ENCODE results near the gene MARCOL.
A peak's percentile ranks its signal among the peaks of the same experiment; 100 is the strongest.

MARCOL gene, protein sequence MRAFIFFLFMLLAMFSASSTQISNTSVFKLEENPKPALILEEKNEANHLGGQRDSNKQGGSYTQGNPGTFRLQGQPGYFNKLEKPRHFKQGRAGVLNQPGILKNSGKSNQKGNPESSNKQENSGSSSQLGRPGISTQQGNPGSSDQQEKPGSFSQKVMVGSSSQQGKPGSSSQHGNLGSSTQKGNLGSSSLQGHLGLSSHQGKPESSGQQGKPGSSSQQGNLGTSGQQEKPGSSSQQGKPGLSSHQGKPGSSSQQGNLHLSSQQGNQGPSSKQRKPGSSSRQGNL

DNA sequence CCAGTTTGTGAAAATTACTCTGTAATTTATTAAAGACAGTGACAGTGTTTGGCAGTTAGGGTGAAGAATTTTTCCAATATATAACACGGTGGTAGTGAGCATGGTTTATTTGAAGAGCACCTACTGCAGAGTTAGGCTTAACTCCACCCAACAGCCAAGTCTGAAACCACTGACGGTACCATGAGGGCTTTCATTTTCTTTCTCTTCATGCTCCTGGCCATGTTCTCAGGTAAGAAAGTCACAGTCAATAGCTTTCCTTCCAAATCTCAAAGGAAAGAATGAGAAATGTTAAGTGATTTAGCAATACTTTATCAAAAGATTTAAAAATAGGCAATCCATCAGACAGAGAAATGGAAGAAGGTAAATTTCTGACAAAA, at the start of gene MARCOL:
Gene MARCOL (plus strand): TSS at position 108 of the 377 bp plus-strand sequence. CDS start 73 bp downstream, at position 181.
- no peak for DNase-seq (ENCODE audit: low spot score)
- FAIRE-seq, result no peak

DNA sequence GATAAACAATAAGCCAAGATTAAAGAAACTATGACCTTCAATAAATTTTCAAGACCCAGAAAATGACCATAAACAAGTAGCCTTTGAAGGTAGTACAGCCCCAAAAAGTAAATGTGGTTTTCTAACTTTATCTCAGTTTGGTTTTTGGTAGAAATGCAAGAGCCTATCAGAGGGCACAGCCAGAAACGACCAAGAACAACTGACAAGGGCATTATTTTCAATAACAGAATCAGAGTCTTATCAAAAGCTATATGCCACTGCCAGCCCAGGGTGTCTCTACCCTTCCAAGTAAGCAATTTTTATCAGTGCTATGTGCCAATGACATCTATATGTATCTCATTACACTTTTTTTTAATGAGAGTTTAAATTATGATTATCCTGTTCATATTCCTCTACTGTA, 47.3 kb upstream of the MARCOL start:
- DNase-seq (ENCODE audit: low spot score) (no peak), FAIRE-seq (no peak)

DNA sequence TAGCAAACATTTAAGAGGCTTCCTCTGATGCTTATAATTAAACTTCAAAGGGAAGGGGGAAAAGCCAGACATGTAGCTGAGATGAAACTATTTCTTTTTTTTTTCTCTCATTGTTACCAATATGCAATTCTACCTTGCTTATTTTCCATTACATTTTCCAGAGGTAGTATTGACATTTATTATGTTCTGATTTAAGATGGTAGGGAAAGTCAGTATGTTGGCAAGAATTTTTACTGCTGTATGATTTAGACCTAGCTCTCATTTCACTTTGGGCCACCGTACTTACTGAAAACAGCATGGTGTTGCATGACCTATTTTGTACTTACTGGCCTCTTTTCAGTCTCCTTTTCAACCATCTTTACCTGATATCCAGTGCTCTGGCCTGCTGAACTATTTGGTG, 45.1 kb upstream of the MARCOL start:
- DNase-seq (ENCODE audit: low spot score) (no peak), FAIRE-seq (no peak)

DNA sequence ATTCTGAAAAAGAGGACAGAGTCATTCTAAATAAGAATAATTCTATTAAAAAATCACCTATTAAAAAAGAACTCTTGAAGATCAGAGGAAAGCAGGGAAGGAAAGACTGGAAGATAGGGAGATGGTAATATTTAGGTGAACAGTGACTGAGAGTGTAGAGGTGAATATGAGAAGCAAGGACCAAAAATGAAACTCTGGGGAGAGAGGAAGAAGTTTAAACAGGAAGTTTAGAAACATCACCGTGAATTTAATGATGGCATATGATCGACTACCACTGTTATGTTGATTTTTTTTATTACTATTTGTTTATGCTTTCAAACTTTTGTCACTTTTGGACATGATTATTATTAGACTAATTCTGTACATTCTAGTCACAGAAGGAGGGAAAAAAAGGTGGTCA, 37.2 kb upstream of the MARCOL start:
- FAIRE-seq (no peak), DNase-seq (ENCODE audit: low spot score) (no peak)

DNA sequence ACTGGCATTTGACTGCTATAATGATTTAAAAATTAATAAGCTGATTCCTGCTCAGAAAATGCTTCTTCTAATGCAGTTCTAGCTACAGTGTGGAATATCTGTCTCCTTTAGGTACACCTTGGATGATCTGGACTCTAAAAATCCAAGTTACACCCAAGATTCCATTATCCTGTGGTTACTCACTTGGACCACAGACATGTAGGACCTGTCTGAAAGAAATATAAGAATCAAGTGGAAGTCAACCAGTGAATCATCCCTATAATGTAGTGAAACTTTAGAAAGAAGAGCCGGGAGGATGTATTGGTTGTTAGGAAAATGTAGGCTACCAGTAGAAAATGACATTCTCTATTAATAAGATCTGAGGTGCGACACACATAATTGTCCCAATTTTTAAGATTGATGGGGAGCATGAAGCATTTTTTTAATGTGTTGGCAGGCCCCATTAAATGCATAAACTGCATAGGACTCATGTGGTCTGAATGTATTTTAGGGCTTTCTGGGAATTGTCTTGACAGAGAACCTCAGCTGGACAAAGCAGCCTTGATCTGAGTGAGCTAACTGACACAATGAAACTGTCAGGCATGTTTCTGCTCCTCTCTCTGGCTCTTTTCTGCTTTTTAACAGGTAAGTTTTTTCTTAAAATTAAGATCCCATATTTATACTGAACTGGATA, 35.7 kb upstream of the MARCOL start, which contains the start of gene SPINK6:
Gene SPINK6 (plus strand): TSS at position 512 of the 673 bp plus-strand sequence. CDS start 55 bp downstream, at position 567.
- DNase-seq (ENCODE audit: low spot score) (peak; percentile 21), FAIRE-seq (no peak)

DNA sequence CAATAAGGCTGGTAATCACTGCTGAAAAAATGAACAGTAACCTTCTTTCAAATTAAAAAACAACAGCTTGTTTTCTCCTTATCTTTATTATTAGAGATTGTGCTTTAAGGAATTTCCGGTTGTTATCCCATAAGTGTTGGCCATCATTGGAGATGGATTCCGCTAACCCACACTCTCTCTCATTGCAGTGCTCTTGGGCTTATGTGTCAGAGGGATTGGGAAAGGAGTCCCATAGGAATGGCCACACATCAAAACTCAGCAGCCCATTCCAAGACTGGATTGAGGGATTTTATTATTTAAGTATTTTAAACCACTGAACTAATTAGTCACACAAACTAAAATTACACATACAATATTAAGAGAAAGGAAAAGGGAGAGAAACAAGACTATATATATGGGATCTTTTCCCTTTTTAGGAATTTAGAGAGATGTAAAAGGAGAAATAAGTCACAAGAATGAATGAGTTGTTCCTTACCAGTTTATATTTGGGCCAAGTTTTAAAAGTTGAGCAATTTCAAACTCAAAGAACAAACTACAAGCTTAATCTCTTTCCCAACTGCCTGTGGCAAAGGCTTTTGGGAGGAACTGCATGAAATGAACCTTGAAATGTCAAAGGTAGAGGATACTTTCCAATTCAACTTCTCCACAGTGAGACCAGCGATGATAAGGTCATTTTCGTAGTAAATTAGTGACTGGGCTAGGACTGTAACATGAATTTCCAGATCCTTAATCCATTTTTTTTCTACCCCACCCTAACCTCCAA, 33.1 kb upstream of the MARCOL start:
- FAIRE-seq (no peak), DNase-seq (ENCODE audit: low spot score) (no peak)

DNA sequence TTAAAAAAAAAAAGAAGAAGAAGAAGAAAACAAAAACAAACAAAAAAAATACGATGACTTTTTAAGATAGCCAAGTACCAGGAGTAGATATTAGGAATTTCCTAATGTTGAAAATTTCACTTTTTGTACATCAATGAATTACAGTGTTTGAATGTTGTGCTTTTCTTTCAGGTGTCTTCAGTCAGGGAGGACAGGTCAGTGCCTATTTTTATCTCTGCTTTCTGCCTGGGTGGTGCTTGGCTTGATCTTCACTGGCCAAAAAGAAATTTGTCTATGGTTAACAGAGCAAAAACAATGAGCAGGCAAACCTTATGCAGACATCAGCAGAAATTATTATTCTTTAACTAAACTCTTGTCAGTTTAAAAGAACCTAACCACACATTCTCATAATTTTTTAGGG, 32.5 kb upstream of the MARCOL start:
- no peak for FAIRE-seq
- no peak for DNase-seq (ENCODE audit: low spot score)

DNA sequence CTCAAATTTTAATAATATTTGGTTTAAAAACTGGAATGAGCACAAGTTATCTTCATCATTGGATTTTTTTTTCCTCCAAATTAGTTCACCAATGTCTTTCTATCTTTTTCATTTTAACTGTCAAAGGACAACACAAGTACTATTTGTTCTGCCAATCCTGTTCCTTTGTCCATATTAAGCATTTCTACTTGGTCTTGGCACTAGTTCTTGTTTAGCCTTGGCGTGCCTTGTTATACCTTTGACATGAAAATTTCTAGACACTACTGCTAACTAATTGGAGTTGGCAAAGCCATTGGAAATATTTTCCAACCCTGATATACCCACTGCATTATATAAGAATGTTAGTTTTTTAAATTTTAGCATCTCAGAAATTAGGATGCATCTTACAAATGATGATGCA, 31.7 kb upstream of the MARCOL start:
- DNase-seq (ENCODE audit: low spot score), result no peak
- FAIRE-seq, result no peak

DNA sequence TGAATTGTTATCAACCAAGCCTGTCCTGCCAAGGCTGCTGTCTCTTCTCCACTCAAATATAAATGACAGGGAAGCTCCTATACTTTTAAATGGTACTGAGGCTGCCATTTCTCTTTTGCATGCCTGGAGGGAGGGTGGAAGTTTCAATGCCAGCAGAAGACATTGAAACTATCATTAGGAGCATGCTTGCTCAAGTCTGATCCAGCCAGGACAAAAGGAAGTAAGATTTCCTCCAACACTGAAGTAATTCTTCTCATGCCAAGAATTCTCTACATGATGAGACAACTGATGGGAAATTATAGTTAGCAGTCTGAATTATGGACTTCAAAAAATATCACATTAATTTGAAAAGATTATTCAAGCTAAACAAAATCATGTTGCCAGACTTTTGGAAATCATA, 30.1 kb upstream of the MARCOL start:
- FAIRE-seq, result peak; percentile 37
- DNase-seq (ENCODE audit: low spot score), result no peak

DNA sequence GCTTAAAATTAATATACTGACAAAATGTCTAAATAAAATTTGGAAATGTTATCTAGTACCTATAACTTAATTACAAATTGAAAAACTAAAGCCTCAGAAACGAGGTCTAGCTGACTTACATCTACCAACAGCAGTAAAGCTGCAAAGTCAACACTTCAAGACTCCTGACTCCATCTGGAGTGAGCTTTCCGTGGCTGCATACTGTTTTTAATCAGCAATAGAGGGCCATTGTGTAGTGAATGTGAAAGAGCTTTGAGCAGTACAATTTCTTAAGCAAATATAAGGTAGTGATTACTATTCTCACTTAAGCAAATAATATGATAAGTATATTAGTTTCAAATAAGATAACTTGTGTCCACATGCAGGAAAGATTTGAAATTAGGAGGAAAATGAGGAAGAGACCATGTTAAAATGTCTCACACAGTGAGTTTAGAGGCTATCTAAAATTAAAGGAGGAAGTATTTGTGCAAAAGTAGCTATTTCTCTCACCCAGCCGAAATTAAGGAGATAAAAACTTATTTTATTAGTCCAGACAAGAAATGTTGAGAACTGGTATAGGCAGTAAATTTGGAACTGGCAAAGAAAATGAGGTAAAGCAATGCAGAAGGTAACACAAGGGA, 29.1 kb upstream of the MARCOL start:
- no peak for DNase-seq (ENCODE audit: low spot score)
- no peak for FAIRE-seq

DNA sequence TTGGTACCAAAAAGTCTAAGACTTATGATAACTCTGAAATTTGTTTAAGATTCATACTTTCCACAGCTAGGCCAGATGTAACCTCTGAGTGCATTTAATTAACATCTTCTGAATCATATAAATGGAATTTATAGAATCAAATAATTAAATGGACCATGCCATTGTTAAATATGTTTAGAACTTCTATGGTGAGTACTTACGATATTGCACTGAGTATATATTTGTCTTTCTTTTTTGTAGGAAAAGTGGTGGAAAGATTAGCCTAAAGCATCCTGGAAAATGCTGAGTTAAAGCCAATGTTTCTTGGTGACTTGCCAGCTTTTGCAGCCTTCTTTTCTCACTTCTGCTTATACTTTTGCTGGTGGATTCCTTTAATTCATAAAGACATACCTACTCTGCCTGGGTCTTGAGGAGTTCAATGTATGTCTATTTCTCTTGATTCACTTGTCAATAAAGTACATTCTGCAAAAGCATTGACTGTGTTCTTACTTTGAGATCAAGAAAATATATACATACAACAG, 23.6 kb upstream of the MARCOL start:
- FAIRE-seq (no peak), DNase-seq (ENCODE audit: low spot score) (no peak)

DNA sequence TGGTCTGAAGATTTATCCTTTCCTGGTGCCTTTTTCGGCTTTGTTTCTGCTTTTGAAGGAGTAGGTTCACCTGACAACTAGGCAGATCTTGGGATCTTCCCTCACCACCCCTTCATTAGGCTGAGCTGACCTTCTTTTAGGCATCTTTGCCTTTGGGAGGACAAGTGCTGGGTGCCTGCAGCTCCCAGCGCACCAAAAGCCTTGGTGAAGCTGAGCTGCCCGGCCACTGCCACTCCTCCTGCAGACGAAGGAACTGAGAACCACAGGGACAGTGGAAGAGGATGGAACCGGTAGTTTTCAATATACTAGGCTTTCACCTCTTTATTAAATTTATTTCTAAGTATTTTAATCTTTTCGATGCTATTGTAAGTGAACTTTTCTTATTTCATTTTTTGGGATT, 16.8 kb upstream of the MARCOL start:
- no peak for FAIRE-seq
- DNase-seq (ENCODE audit: low spot score), result no peak

DNA sequence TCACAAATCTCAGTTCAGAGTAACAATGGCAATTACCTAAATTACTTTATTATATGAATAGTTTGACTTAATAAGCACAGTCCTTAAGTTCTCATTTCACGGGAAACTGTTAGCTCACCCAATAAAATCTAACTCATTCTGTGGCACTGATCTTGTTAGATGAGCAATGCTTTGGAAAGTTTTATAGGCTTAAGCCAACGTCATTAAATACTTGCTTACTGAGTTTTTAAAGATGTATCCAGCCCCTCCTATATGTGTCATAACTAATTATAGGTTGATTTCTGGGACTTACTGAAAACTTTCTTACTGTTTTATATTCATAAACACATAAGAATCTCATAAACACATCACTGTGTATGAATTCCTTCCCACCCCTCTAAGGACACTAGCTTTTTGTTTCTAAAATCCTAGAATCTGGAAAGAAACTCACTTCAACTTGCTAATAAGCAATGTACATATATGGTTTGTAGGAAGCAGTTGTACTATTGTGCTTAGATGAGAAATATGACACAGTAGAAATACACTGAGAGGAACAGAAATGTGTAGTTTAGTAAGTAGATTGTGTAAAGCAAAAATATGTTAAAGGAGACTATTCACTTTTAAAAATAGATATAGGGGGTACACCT, 14.1 kb upstream of the MARCOL start:
- DNase-seq (ENCODE audit: low spot score) (no peak), FAIRE-seq (no peak)

DNA sequence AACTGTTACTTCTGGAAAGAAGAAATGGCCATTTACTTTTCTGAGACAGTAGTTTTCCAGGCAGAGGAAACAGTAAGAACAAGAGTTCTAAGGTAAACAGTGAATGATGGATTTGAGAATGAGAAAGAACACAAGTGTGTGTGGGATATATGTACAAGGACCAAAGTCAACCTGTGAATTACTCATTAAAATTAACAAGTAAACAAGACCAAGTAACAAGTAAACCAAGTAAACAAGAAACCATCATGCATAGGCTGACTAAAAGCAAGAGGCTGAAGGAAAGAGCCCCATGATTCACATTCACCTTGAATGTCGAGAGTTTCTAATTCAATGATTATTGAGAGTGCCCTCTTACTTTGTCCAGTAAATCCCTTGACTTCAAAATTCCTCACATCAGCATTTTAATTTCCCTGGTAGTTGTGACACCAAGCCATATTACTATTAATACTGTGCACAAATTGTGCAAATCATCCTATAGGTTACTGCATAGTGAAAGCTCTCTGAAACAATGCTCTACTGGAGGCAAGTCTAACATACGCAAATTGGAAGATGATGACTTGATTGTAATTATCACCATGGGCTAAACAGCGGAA, 9.8 kb upstream of the MARCOL start:
- FAIRE-seq, result no peak
- no peak for DNase-seq (ENCODE audit: low spot score)

DNA sequence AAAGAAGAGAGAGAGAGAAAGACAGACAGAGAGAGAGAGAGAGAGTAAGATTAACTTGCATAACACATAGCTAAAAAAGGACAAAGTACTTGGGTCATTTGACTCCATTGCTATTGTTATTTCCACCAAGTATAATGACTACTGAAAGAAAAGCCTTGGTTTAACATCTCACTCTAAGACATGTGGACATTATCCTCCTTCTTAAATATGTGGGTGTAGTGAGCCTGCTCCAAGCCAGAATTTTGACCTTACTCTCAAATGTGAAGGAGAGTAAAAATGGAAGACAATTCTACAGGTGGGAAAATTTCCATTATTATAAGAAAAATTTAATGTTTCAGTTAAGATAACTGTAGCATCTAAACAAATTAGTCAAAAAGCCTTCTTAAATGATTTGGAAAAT, 8.5 kb upstream of the MARCOL start:
- DNase-seq (ENCODE audit: low spot score) (no peak), FAIRE-seq (no peak)

DNA sequence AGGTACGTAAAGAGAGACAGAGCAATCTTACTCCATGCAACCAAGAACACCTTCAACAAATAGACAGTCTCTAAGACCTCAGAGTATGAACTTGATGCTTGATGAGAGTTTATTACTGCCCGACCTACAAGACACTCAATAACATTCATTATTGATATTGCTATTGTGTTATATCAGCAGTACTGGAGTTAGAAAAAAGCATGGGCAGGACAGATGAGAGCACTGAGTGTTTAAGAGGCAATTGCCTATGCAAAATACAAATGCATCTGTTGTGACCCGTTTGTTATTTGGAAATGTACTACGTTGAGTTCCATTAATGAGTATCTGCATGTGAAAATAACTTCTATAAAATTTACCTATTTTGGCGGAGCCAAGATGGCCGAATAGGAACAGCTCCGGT, 8.1 kb upstream of the MARCOL start:
- DNase-seq (ENCODE audit: low spot score), result no peak
- no peak for FAIRE-seq

DNA sequence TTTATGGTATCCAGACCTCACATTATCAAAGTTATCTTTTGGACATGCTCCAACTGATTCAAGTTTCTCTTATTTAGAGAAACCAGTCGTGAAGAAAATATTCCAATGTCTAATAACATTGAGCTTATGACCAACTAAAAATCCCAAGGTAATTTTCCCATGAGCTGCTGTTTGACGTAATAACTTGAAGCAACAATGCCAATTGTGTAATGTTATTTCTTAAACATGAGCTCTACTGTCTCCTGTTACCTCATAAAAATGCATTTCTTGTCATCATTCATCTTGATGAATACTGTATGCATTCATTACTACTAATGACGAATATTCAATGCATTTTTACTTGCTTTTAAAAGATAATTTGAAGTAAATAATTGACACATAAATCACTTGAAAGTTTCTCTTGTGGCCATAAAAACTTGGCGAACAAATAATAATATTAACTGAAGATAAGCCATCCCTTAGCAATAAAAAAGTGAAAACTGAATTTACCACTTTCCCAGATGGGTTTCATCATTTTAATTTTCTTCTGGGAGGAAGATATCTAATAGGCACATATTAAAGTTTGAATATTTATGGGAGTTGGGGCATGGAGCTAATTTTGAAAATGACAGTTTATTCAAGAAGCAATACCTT, 424 bp upstream of the MARCOL start:
- DNase-seq (ENCODE audit: low spot score) (no peak), FAIRE-seq (no peak)

DNA sequence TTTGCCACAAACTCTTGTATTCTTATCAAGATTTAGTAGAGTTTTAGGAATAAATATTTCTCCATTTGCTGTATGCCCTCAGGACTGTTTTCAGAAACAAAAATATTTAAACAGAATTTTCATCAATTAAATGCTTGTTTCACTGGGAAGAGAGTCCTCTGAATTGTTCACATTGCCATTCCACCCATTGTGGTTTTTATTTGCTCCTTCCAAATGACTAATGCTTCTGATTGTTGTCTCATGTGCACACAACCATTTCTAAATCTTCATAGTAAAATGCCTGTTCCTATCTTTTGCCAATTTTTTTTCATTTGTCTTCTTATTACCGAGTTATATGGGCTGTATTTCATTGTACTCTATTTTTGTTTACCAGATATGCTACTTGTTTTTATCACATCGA, 10.6 kb downstream of the MARCOL start:
- DNase-seq (ENCODE audit: low spot score) (no peak), FAIRE-seq (no peak)

DNA sequence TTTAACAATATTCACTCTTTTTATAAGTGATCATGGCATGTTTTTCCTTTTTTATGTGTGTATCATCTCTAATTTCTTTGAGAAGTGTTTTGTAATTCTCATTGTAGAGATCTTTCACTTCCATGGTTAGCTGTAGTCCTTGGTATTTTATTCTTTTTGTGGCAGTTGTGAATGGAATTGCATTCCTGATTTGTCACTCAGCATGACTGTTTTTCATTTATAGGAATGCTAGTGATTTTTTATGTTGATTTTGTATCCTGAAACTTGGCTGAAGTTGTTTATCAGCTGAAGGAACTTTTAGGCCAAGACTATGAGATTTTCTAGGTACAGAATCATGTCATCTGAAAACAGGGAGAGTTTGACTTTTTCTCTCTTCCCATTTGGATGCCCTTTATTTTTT, 17.1 kb downstream of the MARCOL start:
- FAIRE-seq, result no peak
- no peak for DNase-seq (ENCODE audit: low spot score)

DNA sequence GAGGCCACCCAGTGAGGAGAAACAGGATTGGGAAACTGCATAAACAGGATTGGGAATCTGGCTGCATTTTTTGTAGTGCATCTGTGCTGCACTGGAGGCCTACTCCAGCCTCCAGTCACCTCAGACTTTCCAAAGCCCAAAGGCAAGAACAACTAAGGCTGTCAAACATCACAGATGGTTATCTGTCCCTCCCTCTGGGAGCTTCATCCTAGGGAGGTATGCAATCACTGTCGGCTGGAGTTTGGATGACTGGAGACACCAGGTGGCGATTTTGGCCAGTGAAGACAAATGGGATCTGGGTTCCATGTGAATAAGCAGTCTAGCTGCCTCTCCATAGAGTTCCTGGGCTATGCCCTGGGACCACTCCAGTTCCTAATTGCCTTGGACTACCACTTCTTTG, 21.0 kb downstream of the MARCOL start:
- DNase-seq (ENCODE audit: low spot score) (no peak), FAIRE-seq (no peak)

Measured in urothelium cell line (cell line).